A673 (cell line): Measurements from ENCODE around the gene INPP5A.

Experiments
- EZH2 ChIP-seq: fragments of 200-600 bp; sonication (generic); IDR thresholded peaks from 2 replicates; pipeline ENCODE4 v1.6.1; 2017; ENCODE audit warnings: borderline replicate concordance, low read depth, mild to moderate bottlenecking, mixed read lengths, antibody characterized with exemption, low read length; ENCODE audit not compliant: poor library complexity, severe bottlenecking
- TF ChIP-seq, protein P1 (sequence below): fragments of 300-800, 200-600 bp; sonication (generic); conservative IDR thresholded peaks from 2 replicates; pipeline ENCODE4 v1.5.1; 2017; ENCODE audit warnings: low read depth, mild to moderate bottlenecking, antibody characterized with exemption, low read length, moderate library complexity, mixed read lengths

DNA sequence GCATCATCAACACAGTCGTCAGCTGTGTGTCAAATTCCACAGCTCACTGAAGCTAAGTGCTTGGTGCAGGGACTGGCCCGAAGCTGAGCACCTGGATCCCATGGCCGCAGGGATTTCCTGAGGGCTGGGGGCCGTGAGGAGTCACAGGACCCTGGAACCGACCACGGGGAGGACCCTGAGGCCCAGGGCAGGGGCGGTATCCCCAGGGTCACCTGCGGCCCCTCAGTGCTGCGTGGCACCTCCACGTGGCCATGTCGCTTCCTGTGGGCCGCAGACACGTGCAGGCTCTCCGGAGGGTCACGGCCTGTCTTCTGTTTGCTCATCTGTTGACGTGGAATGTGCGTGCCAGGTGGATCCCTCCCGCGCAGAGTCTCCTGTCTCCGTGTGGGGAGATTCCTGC is 194.9 kb downstream of the INPP5A start:
- TF ChIP-seq, protein P1, sequence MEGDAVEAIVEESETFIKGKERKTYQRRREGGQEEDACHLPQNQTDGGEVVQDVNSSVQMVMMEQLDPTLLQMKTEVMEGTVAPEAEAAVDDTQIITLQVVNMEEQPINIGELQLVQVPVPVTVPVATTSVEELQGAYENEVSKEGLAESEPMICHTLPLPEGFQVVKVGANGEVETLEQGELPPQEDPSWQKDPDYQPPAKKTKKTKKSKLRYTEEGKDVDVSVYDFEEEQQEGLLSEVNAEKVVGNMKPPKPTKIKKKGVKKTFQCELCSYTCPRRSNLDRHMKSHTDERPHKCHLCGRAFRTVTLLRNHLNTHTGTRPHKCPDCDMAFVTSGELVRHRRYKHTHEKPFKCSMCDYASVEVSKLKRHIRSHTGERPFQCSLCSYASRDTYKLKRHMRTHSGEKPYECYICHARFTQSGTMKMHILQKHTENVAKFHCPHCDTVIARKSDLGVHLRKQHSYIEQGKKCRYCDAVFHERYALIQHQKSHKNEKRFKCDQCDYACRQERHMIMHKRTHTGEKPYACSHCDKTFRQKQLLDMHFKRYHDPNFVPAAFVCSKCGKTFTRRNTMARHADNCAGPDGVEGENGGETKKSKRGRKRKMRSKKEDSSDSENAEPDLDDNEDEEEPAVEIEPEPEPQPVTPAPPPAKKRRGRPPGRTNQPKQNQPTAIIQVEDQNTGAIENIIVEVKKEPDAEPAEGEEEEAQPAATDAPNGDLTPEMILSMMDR: no peak
- TF ChIP-seq EZH2: no peak
